ENCODE measurements around the gene KLHDC7B. TPM values are rescaled to one million over a fixed set of nuclear protein-coding genes. Genes with fewer than 3 reads are reported as not detected.

Gene KLHDC7B
- total and polyA plus RNA-seq, 2 of the 13 experiments (the other 11 are each of a cell fraction or from before 2014, with no cell fraction given): 0.11 TPM; not detected in 1

DNA sequence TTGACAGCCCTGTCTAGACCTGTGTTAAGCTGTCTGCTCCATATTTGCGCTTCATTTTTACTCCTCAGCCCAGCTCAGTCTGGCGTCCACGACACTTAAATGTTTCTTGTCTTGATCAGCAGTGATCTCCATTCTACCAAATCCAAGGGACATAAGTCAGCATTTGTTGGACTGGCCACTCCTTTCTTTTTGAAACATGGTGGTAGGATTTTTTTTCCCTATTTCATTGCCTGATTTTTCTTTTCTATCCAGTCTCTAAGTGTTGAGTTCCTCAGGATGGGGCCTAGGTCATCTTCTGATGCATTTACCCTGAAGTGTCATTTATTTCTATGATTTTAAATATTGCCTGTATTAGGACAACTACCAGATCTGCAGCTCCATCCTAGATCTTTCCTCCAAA, 36.8 kb upstream of the KLHDC7B start:
- Histone ChIP-seq H3K79me2 (ENCODE audit: insufficient read depth, low read length) (peaks cover 50% of the 10 kb centered on the region), H3K4me1 (ENCODE audit: insufficient read depth, low read length) (peaks cover 19% of the 10 kb centered on the region), H3K4me3 (replicated peaks in 1 of 3; ENCODE audit: insufficient read depth in 1 of 3, low read depth in 2 of 3, low read length in 3 of 3) (peak overlapping the region; percentile 88 to 99 (median 91)), H3K27me3 (ENCODE audit: control insufficient read depth in 1 of 2, insufficient read depth in 2 of 2, low read length in 2 of 2) (no peaks in the 10 kb centered on the region; a peak in 1 of 5 replicates), H4K20me1 (ENCODE audit: insufficient read depth, low read length) (no peaks in the 10 kb centered on the region), H3K36me3 (replicated peaks in 1 of 2; ENCODE audit: control insufficient read depth in 1 of 2, insufficient read depth in 2 of 2, low read length in 2 of 2) (peaks cover 2 to 12% of the 10 kb centered on the region in 2 experiments; a peak in 1 of 5 replicates), H3K9me3 (ENCODE audit: low read length) (no peaks in the 10 kb centered on the region), H2AFZ (ENCODE audit: low read length) (no peak overlapping the region), H3K4me2 (ENCODE audit: low read depth, low read length) (peak overlapping the region; percentile 92), H3K9ac (ENCODE audit: insufficient read depth, low read depth, low read length) (peak overlapping the region; percentile 83), H3K27ac (ENCODE audit: extremely low read length, insufficient read depth, low read length) (peak overlapping the region; percentile 87)
- in situ Hi-C loops (cut with HindIII; ENCODE audit: extremely low pct_ligation_motif_present, low pct_unique_long_range_greater_than_20kb): no loop called here
- TF ChIP-seq RBAK (CRISPR knock-in tag; IDR thresholded peaks at IDR 0.05): no peak
- TF ChIP-seq ZNF773 (CRISPR knock-in tag; IDR thresholded peaks at IDR 0.05; ENCODE audit: borderline replicate concordance): no peak
- no peak for TF ChIP-seq ETV6 (CRISPR knock-in tag; conservative IDR thresholded peaks at IDR 0.05)
- no peak for TF ChIP-seq ZFX (CRISPR knock-in tag; IDR thresholded peaks at IDR 0.05; ENCODE audit: low read depth)
- TF ChIP-seq, protein P1, sequence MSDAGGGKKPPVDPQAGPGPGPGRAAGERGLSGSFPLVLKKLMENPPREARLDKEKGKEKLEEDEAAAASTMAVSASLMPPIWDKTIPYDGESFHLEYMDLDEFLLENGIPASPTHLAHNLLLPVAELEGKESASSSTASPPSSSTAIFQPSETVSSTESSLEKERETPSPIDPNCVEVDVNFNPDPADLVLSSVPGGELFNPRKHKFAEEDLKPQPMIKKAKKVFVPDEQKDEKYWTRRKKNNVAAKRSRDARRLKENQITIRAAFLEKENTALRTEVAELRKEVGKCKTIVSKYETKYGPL (CRISPR knock-in tag; IDR thresholded peaks at IDR 0.05): no peak
- TF ChIP-seq, protein P2, sequence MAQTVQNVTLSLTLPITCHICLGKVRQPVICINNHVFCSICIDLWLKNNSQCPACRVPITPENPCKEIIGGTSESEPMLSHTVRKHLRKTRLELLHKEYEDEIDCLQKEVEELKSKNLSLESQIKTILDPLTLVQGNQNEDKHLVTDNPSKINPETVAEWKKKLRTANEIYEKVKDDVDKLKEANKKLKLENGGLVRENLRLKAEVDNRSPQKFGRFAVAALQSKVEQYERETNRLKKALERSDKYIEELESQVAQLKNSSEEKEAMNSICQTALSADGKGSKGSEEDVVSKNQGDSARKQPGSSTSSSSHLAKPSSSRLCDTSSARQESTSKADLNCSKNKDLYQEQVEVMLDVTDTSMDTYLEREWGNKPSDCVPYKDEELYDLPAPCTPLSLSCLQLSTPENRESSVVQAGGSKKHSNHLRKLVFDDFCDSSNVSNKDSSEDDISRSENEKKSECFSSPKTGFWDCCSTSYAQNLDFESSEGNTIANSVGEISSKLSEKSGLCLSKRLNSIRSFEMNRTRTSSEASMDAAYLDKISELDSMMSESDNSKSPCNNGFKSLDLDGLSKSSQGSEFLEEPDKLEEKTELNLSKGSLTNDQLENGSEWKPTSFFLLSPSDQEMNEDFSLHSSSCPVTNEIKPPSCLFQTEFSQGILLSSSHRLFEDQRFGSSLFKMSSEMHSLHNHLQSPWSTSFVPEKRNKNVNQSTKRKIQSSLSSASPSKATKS (CRISPR knock-in tag; IDR thresholded peaks at IDR 0.05): no peak
- TF ChIP-seq, protein P3, sequence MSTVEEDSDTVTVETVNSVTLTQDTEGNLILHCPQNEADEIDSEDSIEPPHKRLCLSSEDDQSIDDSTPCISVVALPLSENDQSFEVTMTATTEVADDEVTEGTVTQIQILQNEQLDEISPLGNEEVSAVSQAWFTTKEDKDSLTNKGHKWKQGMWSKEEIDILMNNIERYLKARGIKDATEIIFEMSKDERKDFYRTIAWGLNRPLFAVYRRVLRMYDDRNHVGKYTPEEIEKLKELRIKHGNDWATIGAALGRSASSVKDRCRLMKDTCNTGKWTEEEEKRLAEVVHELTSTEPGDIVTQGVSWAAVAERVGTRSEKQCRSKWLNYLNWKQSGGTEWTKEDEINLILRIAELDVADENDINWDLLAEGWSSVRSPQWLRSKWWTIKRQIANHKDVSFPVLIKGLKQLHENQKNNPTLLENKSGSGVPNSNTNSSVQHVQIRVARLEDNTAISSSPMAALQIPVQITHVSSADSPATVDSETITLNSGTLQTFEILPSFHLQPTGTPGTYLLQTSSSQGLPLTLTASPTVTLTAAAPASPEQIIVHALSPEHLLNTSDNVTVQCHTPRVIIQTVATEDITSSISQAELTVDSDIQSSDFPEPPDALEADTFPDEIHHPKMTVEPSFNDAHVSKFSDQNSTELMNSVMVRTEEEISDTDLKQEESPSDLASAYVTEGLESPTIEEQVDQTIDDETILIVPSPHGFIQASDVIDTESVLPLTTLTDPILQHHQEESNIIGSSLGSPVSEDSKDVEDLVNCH (CRISPR knock-in tag; IDR thresholded peaks at IDR 0.05): no peak
- TF ChIP-seq POLR2G (IDR thresholded peaks at IDR 0.05; ENCODE audit: low read depth, low read length): no peak
- TF ChIP-seq DR1 (CRISPR knock-in tag; IDR thresholded peaks at IDR 0.05): no peak
- no peak for ATAC-seq
- POLR2A ChIA-PET: interaction anchor here (1.2 to 3.9 kb wide), 3 partner anchors 17 to 23 kb away, joined by 4 to 97 read pairs (median 12); partner anchors contain the start of genes SCO2 and TYMP
- no peak for FAIRE-seq
- intact Hi-C loops (cut with micrococcal nuclease; ENCODE audit: unreplicated experiment): loop anchor here (1.0 kb wide), 1 partner anchor 16 kb away; the partner anchor contains the start of gene SCO2
- TSS peak; percentile 81 for BruUV-seq (replicated peaks)
- 3% methylated on average over 3 of the region's 3 CpGs for WGBS (ENCODE audit: low lambda C conversion rate)
- no peak for DNase-seq (ENCODE audit: low spot score)
- CTCF ChIA-PET (ENCODE audit: low intra/inter-chr PET ratio, low total read pairs): no interaction called here
